G401.6 (cell line): ENCODE data around the gene SDE2.
"Not testable (repeated sequence)": the region's sequence is repeated elsewhere in the genome, so short reads cannot be mapped to it uniquely, and the experiment has no call there.

Experiments used
- FAIRE-seq: peaks from 2 replicates; lab custom pipeline; 2012; peaks lifted over from hg19 to GRCh38; lab: Jason Lieb, UNC

SDE2 gene

GRCh38 chr1:226004396-226004795, 5.3 kb upstream of the SDE2 start:
- FAIRE-seq, result no peak

DNA sequence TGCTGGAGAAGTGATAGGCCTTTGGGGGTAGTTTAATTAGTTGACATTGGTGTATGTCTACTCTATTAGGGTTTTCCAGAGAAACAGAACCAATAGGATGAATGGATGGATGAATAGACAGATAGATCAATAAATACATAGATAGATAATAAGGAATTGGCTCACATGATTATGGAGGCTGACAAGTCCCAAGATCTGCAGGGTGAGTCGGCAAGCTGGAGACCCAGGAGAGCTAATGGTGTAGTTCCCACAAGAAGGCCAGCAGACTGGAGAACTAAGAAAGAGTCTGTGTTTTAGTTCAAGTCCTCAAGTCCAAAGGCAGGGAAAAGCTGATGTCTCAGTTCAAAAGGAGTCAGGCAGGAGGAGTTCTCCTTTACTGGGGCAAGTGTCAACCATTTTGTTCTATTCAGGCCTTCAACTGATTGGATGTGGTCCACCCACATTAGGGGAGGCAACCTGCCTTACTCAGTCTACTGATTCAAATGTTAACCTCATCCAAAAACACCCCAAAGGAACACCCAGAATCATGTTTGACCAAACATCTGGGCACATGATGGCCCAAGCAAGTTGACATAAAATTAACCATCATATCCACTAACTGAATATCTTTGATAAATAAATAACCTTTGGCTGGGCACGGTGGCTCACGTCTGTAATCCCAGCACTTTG, 4.5 kb upstream of the SDE2 start:
- FAIRE-seq, result no peak

DNA sequence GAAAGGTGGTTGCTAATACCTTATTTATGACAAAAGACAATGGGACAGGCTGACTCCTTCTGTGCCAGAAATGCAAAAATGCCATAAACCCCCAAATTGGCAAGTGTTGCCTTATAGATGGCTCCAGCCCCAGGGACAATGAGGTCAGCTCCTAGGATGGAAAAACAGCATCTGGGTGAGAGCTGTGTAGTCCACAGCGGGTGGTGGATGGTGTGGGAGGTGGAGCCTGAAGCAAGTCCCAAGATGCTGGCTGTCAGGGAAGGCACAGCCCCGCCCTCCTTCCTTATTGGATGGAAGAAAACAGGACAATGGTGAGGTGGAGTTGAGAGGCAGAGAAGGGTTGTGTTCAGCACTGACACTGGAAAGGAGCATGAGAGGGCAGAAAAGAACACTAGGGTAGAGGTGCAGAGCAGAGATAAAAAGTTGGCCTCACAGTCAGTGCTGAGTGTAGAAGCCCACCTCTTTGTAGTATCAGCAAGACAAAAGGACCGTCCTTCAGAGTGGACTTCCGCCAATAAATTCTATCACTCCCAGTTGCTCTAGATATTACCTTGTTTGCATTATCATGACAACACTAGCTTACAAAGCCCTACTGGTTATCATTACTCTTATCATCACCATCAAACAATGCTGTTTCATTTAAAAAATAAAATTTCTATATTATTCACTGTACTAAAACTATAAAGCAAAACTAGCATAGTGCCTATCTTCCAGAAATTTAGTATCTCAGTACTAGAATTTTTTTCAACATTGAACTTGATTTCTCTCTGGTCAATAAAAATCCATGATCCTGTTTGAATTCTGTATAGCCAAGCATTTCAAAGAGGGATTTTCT, 3.7 kb upstream of the SDE2 start:
- no peak for FAIRE-seq

- no peak for FAIRE-seq
Measured at GRCh38 chr1:226001963-226002666, 3.0 kb upstream of the SDE2 start.

- FAIRE-seq, result no peak
Measured at GRCh38 chr1:226001088-226001487, 1.9 kb upstream of the SDE2 start.

GRCh38 chr1:226000493-226001081, 1.4 kb upstream of the SDE2 start:
- FAIRE-seq, result not testable (repeated sequence)

DNA sequence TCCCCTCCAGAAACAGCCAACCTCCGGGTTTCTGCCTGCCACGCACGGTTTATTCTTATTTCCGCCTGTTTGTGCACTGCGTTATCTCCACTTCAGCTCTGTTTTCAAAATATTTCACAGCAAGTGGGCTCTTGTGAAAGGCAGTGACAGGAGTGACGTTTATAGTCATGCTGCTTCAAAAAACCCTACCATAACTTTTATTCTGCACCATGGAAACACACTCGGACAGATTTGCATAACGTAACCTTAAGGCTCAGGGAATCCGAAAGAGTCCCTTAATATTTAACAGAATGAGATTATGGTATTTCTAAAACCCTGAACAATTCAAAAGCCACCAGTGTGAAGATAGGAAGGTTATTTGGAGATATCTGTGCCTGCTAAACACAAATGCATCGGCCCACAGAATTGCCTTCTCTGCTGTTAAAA, 782 bp upstream of the SDE2 start:
- no peak for FAIRE-seq

DNA sequence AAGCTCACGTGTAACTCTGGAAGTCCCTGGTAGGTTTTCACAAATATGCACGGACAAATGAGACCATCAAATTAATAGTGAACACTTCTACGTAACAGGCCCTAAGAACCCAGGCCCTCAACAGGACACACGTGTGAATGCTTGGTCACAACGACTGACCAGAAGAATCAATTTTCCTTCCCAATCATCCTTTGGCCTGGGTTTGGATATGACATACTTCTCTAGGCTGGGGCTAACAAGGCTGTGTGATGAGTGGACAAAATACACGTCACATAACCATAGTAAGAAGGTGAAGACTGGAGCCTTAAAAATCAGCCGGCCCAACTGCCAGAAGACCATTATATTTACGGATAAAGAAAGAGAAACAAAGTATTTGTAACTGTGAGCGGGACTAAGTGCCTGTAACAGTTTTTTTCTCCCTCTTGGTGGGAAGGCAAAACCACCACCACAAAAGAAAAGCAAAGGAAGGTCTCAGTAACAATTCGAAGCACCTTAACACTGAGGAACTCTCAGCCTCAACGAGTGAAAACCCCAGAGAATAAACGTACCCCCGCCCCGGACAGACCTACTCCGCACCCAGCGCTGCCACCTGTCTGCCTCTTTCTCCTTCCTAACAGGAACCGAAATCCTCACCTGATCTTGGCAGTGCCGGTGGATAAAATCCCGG, 450 bp downstream of the SDE2 start:
- FAIRE-seq, result no peak

GRCh38 chr1:225996946-225997545, 2.1 kb downstream of the SDE2 start:
- FAIRE-seq, result no peak

GRCh38 chr1:225995919-225996864, 3.0 kb downstream of the SDE2 start:
- no peak for FAIRE-seq

GRCh38 chr1:225990705-225991464, 8.3 kb downstream of the SDE2 start:
- no peak for FAIRE-seq

- peak; percentile 96 for FAIRE-seq
Measured at GRCh38 chr1:225987491-225988316, 11.4 kb downstream of the SDE2 start.

DNA sequence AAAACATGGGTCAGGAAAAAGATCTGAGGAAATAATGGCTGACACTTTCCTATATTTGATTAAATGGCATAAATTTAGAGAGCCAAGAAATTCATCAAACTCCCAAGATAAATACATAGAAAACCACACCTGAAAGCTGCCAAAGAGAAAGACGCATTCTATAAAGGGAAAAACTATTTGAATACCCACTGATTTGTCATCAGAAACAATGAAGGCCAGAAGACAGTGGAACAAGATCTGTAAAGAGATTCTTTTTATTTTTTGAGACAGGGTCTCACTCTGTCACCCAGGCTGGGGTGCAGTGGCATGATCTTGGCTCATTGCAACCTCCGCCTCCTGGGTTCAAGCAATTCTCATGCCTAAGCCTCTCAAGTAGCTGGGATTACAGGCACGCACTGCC, 17.4 kb downstream of the SDE2 start:
- no peak for FAIRE-seq

DNA sequence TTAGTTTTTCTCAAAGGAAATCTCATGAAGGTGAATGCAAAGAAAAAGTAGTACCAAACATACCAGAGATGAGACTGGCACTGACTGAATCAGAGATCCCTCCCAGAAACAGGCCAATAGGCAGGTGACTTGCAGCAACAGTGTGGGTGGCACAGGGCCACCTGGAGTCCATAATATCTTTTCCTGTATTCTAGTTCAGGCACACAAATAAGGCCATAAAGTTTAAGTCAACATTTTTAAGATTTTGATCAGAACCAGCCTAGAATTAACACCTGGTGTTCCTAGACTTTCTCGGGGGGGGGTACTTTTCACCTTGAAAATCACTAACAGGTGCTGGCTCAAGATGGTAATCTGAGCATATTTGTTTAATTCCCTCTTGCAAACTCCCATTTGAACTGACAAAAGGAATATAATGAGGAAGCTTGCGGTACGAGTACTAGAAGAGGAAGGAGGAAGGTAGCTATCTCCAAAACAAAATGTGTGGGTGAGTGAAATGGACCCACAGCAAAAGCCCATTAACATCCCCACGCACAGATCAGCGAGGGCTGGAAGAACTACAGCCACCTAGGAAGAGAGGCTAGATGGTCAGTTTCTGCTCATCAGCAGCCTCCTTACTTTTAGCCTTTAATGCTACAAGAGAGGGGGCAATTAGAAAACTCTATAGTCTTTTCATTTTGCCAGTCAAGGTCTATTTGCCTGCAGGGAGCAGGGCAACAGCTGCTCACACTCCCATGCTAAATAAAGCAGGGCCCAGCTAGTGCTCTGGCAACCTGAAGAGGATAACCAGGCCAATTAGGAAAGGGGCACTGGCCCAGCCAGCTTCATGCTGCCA, 18.9 kb downstream of the SDE2 start:
- FAIRE-seq, result no peak

- FAIRE-seq, result no peak
Measured at GRCh38 chr1:225979421-225979820, 19.7 kb downstream of the SDE2 start.

DNA sequence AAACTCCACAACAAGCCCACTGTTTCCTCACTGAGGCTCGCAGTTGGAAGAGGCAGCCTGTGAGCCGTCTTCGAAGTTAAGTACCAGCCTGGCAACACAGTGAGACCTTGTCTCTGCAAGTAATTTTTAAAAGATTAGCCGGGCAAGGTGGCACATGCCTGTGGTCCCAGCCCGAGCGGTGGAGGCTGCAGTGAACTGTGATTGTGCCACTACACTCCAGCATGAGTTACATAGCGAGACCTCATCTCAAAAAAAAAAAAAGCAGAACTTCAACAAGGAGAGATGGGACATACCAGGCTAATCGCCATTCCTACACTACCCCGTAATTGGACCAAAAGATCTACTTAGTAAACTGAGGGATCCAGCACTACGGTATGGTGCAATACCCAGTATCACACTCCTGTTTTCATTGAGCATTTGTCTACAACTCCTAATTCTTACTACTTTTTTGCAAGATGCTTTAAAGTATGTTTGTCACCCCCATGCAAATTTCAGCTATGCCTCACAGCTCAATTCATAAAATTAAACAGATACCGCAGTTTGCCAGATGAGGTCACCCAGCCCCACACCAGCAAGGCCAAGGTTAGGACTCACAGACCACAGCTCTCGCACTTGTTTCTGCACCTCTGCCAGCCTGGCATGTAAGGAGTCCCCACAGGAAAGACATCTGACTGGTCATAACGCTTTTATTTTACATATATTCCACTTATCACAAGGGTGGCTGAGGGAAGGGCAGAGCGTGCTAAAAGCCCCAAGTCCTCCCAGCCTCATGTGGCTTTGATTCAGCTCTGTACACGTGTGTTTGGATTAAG, 21.0 kb downstream of the SDE2 start:
- no peak for FAIRE-seq

GRCh38 chr1:225975146-225975545, 24.0 kb downstream of the SDE2 start:
- not testable (repeated sequence) for FAIRE-seq
